GM12891 (cell line): ENCODE results near the gene FMN1.

Experiments
- POLR2A ChIP-seq: IDR thresholded peaks from 2 replicates; pipeline ENCODE4 v1.6.1; 2011; ENCODE audit warnings: low read depth, low read length, control low read depth
- TAF1 ChIP-seq: IDR thresholded peaks from 2 replicates; pipeline ENCODE4 v1.6.1; 2011; ENCODE audit warnings: low read depth, low read length, control low read depth

GRCh38 chr15:33182926-33183325, 11.6 kb downstream of the FMN1 start:
- TF ChIP-seq TAF1 (no peak), POLR2A (no peak)
